HepG2 (cell line): ENCODE results near the gene DENND4A. TPM values are rescaled to one million over a fixed set of nuclear protein-coding genes. Genes with fewer than 3 reads are reported as not detected.

Source experiments
- ERF ChIP-seq: IDR thresholded peaks from 2 replicates; pipeline ENCODE4 v1.6.1; 2018; ENCODE audit warnings: missing biosample characterization, missing genetic modification reagents
- FOXK1 ChIP-seq: sonication (generic); formaldehyde crosslinking; IDR thresholded peaks from 2 replicates; pipeline ENCODE4 v1.4.0; 2020; ENCODE audit warnings: low read depth, missing genetic modification reagents, borderline replicate concordance
- HNRNPUL1 ChIP-seq: fragments of 200-400 bp; formaldehyde crosslinking; IDR thresholded peaks from 2 replicates; pipeline ENCODE4 v1.6.1; 2017; ENCODE audit warnings: low read depth, mild to moderate bottlenecking, low read length, moderate library complexity
- HOXA3 ChIP-seq: sonication (generic); formaldehyde crosslinking; IDR thresholded peaks from 2 replicates; pipeline ENCODE4 v1.5.0; 2020; ENCODE audit warnings: missing genetic modification reagents
- SOX6 ChIP-seq, 2 experiments: fragments of 450-650 bp in 1 of 2; sonication (generic) in 1 of 2; formaldehyde crosslinking in 1 of 2; IDR thresholded peaks; 2 replicates each; pipeline versions ENCODE4 v1.4.0 to v1.6.1; 2017 to 2020; ENCODE audit warnings: antibody characterized with exemption in 1 of 2, mild to moderate bottlenecking in 1 of 2, missing genetic modification reagents in 1 of 2
- THAP11 ChIP-seq: IDR thresholded peaks from 2 replicates; pipeline ENCODE4 v1.6.1; 2016; ENCODE audit warnings: missing biosample characterization, missing genetic modification reagents
- XRCC5 ChIP-seq: fragments of 200-400 bp; formaldehyde crosslinking; optimal IDR thresholded peaks from 2 replicates; pipeline ENCODE3; 2017; ENCODE audit warnings: mild to moderate bottlenecking, low read length
- ZNF772 ChIP-seq: sonication (generic); formaldehyde crosslinking; IDR thresholded peaks from 2 replicates; pipeline ENCODE4 v1.5.0; 2020; ENCODE audit warnings: mild to moderate bottlenecking, missing genetic modification reagents
- ZNF891 ChIP-seq: sonication (generic); formaldehyde crosslinking; IDR thresholded peaks from 2 replicates; pipeline ENCODE4 v1.5.0; 2020; ENCODE audit warnings: mild to moderate bottlenecking, missing genetic modification reagents
- polyA plus RNA-seq, 8 experiments: library from polyadenylated mRNA; depleted of rRNA in 3 of 8; stranded (reverse) in 7 of 8; unstranded in 1 of 8; fragments of >200 nt; fragmentation: Illumina TruSeq in 4 of 8; extraction: Trizol in 4 of 8; gene quantifications; 2 replicates each; pipeline versions ENCODE4 v1.2.1 to v1.2.3, GENCODE V29; 2011 to 2016; ENCODE audit warnings: low read depth in 4 of 8, missing spikeins in 1 of 8, mixed read lengths in 1 of 8; ENCODE audit not compliant: insufficient read depth in 1 of 8
- total RNA-seq, 5 experiments: library from RNA; depleted of rRNA; stranded (reverse); fragments of >200 nt; fragmentation: Illumina TruSeq; extraction: Trizol; gene quantifications; 2 replicates each; pipeline ENCODE4 v1.2.3, GENCODE V29; 2016; ENCODE audit warnings: low read depth in 1 of 5
- TF ChIP-seq, protein P1 (sequence below): sonication (generic); IDR thresholded peaks from 2 replicates; pipeline ENCODE4 v1.6.1; 2016; ENCODE audit warnings: low read depth, borderline replicate concordance
- TF ChIP-seq, protein P2 (sequence below): sonication (generic); formaldehyde crosslinking; IDR thresholded peaks from 2 replicates; pipeline ENCODE4 v1.5.1; 2020; ENCODE audit warnings: mild to moderate bottlenecking, moderate library complexity, missing genetic modification reagents
- TF ChIP-seq, protein P3 (sequence below): sonication (generic); formaldehyde crosslinking; IDR thresholded peaks from 2 replicates; pipeline ENCODE4 v1.5.1; 2020; ENCODE audit warnings: mild to moderate bottlenecking, missing genetic modification reagents, borderline replicate concordance

DENND4A gene
- total and polyA plus RNA-seq, 2 of the 13 experiments (the other 11 are each of a cell fraction or from before 2014, with no cell fraction given), result 13.2 to 18.6 TPM

DNA sequence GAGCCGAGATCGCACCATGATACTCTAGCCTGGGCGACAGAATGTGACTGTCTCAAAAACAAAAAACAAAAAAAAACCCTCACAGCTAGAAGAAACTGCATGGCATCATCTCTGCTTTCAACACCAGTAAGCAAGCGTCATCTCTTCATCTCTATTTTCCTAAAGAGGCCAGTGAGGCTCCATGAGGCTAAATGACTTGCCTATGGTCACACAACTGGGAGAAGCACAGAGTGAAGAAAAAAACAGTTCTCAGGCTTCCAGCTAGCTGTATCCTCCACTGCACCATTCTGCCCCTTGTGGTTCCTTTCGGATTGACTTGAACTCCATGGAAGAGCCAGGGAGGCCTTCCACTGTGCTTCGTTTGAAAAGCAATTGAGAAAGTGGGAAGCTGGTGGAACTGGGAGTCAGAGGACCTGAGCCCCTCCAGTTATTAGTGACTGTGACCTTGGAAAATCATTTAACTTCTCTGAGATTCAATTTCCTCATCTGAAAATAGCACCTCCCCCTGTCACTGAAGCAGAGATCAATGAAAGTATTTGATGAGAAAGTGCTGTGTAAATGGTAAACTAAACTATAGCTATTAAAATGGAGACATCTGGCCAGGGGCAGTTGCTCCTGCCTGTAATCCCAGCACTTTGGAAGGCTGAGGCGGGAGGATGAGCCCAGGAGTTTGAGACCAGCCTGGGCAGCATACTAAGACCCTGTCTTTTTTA is 32.1 kb upstream of the DENND4A start (continued):
- TF ChIP-seq, protein P1, sequence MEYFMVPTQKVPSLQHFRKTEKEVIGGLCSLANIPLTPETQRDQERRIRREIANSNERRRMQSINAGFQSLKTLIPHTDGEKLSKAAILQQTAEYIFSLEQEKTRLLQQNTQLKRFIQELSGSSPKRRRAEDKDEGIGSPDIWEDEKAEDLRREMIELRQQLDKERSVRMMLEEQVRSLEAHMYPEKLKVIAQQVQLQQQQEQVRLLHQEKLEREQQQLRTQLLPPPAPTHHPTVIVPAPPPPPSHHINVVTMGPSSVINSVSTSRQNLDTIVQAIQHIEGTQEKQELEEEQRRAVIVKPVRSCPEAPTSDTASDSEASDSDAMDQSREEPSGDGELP, result peak; percentile 9; the same call in 1 of the 2 replicates
- TF ChIP-seq XRCC5 (peak; percentile 79), ERF (CRISPR knock-in tag) (peak; percentile 36; the same call in 1 of the 2 replicates), ZNF772 (CRISPR knock-in tag) (no peak), ZNF891 (CRISPR knock-in tag) (peak; percentile 37; the same call in 1 of the 2 replicates), FOXK1 (CRISPR knock-in tag) (no peak), HOXA3 (peak; percentile 12; the same call in 1 of the 2 replicates), THAP11 (CRISPR knock-in tag) (0 out of 2 replicates have a peak, but pooled peaks have one; percentile 19), HNRNPUL1 (no peak), SOX6 (IDR thresholded peaks at IDR 0.05) (no peak), SOX6 (CRISPR knock-in tag; IDR thresholded peaks at IDR 0.05) (0 out of 2 replicates have a peak, but pooled peaks have one; percentile 22)
- TF ChIP-seq, protein P2, sequence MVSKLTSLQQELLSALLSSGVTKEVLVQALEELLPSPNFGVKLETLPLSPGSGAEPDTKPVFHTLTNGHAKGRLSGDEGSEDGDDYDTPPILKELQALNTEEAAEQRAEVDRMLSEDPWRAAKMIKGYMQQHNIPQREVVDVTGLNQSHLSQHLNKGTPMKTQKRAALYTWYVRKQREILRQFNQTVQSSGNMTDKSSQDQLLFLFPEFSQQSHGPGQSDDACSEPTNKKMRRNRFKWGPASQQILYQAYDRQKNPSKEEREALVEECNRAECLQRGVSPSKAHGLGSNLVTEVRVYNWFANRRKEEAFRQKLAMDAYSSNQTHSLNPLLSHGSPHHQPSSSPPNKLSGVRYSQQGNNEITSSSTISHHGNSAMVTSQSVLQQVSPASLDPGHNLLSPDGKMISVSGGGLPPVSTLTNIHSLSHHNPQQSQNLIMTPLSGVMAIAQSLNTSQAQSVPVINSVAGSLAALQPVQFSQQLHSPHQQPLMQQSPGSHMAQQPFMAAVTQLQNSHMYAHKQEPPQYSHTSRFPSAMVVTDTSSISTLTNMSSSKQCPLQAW, result 0 out of 2 replicates have a peak, but pooled peaks have one; percentile 27
- TF ChIP-seq, protein P3, sequence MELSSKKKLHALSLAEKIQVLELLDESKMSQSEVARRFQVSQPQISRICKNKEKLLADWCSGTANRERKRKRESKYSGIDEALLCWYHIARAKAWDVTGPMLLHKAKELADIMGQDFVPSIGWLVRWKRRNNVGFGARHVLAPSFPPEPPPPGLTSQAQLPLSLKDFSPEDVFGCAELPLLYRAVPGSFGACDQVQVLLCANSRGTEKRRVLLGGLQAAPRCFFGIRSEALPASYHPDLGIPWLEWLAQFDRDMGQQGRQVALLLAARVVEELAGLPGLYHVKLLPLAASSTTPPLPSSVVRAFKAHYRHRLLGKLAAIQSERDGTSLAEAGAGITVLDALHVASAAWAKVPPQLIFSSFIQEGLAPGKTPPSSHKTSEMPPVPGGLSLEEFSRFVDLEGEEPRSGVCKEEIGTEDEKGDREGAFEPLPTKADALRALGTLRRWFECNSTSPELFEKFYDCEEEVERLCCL, result no peak
